CD4-positive, alpha-beta T cell (primary cell): ENCODE measurements around the gene TBC1D16. TPM values are rescaled to one million over a fixed set of nuclear protein-coding genes. Genes with fewer than 3 reads are reported as not detected.
"Not testable (repeated sequence)": the region's sequence is repeated elsewhere in the genome, so short reads cannot be mapped to it uniquely, and the experiment has no call there.

Experiments used
- ATAC-seq: fragments of 200-7000 bp; cut with Tn5 transposase; one replicate; pipeline ENCODE4 v1.10.0; 2022; ENCODE audit warnings: mild to moderate bottlenecking; ENCODE audit not compliant: poor library complexity
- CTCF ChIA-PET: fragments of 350-600 bp; sonication (Branson Sonifier 250); formaldehyde crosslinking; loops from one replicate; lab custom pipeline; 2021; ENCODE audit warnings: antibody characterized with exemption, inconsistent platforms; lab: Charles Lee
- POLR2A ChIA-PET: fragments of 350-600 bp; sonication (Branson Sonifier 250); formaldehyde crosslinking; loops from one replicate; lab custom pipeline; 2021; ENCODE audit warnings: antibody characterized with exemption, inconsistent platforms; lab: Charles Lee
- DNase-seq, 14 experiments: peaks; one replicate each; pipeline ENCODE4 v3.0.0-alpha.2; 2013 to 2020; ENCODE audit warnings: mixed read lengths in 2 of 14
- H3K27ac ChIP-seq, 2 donors: one replicate each; pipeline versions ENCODE4 v1.5.1 to v1.7.0; 2013; ENCODE audit warnings: low read length in 2 of 2, low read depth in 1 of 2, mild to moderate bottlenecking in 1 of 2
- H3K27me3 ChIP-seq, 2 experiments: 1 replicate in 1 of 2; 2 replicates in 1 of 2; pipeline versions ENCODE4 v1.6.1 to v1.7.0; 2013; ENCODE audit warnings: low read length in 2 of 2, control low read depth in 1 of 2, mild to moderate bottlenecking in 1 of 2, moderate library complexity in 1 of 2; ENCODE audit not compliant: insufficient read depth in 2 of 2, control insufficient read depth in 1 of 2
- H3K36me3 ChIP-seq: one replicate; pipeline ENCODE4 v1.6.1; 2013; ENCODE audit warnings: low read length, control low read depth; ENCODE audit not compliant: insufficient read depth
- H3K4me1 ChIP-seq: one replicate; pipeline ENCODE4 v1.6.1; 2013; ENCODE audit warnings: low read length, control low read depth; ENCODE audit not compliant: insufficient read depth
- H3K4me3 ChIP-seq: one replicate; pipeline ENCODE4 v1.5.1; 2013; ENCODE audit warnings: mild to moderate bottlenecking, low read length, moderate library complexity
- H3K9me3 ChIP-seq, 2 experiments: 1 replicate in 1 of 2; 2 replicates in 1 of 2; pipeline versions ENCODE4 v1.6.1 to v1.7.0; 2013; ENCODE audit warnings: low read length in 2 of 2, mild to moderate bottlenecking in 2 of 2, control low read depth in 1 of 2, moderate library complexity in 1 of 2; ENCODE audit not compliant: control insufficient read depth in 1 of 2, insufficient read depth in 1 of 2
- H3K27ac Mint-ChIP-seq: one replicate; pipeline ENCODE4 v1.8.0; 2020; ENCODE audit warnings: mixed read lengths
- H3K27me3 Mint-ChIP-seq: one replicate; pipeline ENCODE4 v1.8.0; 2021; ENCODE audit warnings: mixed read lengths
- H3K36me3 Mint-ChIP-seq: one replicate; pipeline ENCODE4 v1.8.0; 2021; ENCODE audit warnings: low read depth, mixed read lengths
- H3K4me1 Mint-ChIP-seq: one replicate; pipeline ENCODE4 v1.8.0; 2021; ENCODE audit warnings: low read depth, mixed read lengths
- H3K4me3 Mint-ChIP-seq: one replicate; pipeline ENCODE4 v1.8.0; 2020; ENCODE audit warnings: mild to moderate bottlenecking, mixed read lengths
- H3K9me3 Mint-ChIP-seq: one replicate; pipeline ENCODE4 v1.8.0; 2020; ENCODE audit warnings: mixed read lengths
- CTCF ChIP-seq: fragments of 200-600 bp; IDR thresholded peaks from one replicate; pipeline ENCODE4 v1.8.0; 2022; ENCODE audit warnings: antibody characterized with exemption, mild to moderate bottlenecking
- intact Hi-C, 2 experiments: fragments of 100-400 bp; cut with DNase I in 1 of 2; cut with micrococcal nuclease in 1 of 2; formaldehyde crosslinking; loops; one replicate each; pipeline versions ENCODE4 v1.15.1 to v1.9.0; 2023 to 2025; cut with DNase I, micrococcal nuclease
- total RNA-seq, 174 experiments: library from RNA in 2 of 174; stranded (reverse) in 2 of 174; gene quantifications; one replicate each; pipeline ENCODE4 v1.2.3 and lab custom pipeline; 2021 to 2026

The TBC1D16 gene
- total RNA-seq, 2 experiments from 2014 or later = 1.9 to 2.5 TPM

GRCh38 chr17:80049986-80050385, 14.3 kb upstream of the TBC1D16 start:
- Mint-ChIP-seq H3K27ac (no peak overlapping the region), H3K4me1 (no peaks in the 10 kb centered on the region), H3K27me3 (no peaks in the 10 kb centered on the region), H3K36me3 (no peaks in the 10 kb centered on the region), H3K4me3 (no peak overlapping the region), H3K9me3 (no peaks in the 10 kb centered on the region)
- CTCF ChIA-PET = no interaction called here
- Histone ChIP-seq H3K4me1 (no peaks in the 10 kb centered on the region), H3K27ac (no peak overlapping the region), H3K4me3 (no peak overlapping the region), H3K36me3 (no peaks in the 10 kb centered on the region), H3K9me3 (no peaks in the 10 kb centered on the region), H3K27me3 (no peaks in the 10 kb centered on the region)
- no peak for TF ChIP-seq CTCF
- intact Hi-C loops = no loop called here
- POLR2A ChIA-PET = no interaction called here
- ATAC-seq (no peak), DNase-seq (no peak)

DNA sequence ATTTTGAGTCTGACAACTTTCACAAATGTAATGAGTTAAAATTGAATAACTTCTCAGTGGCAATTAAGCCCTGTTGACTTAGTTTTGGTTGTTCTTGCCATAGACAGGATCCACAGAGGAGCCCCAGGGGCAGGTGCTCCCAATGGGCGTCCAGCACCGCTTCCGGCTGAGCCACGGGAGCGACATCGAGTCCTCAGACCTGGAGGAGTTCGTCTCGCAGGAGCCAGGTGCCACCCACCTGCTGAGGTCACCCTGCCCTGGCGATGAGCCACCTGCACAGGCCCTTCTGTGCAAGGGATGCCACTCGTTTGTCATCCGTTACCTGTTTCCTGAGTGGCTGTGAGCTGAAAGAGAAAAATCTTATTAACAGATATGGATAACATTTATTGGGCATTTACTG, 11.5 kb upstream of the TBC1D16 start:
- Mint-ChIP-seq H3K9me3 (no peaks in the 10 kb centered on the region), H3K36me3 (no peaks in the 10 kb centered on the region), H3K27me3 (no peaks in the 10 kb centered on the region), H3K4me1 (no peaks in the 10 kb centered on the region), H3K4me3 (no peak overlapping the region), H3K27ac (no peak overlapping the region)
- Histone ChIP-seq H3K9me3 (no peaks in the 10 kb centered on the region), H3K4me1 (no peaks in the 10 kb centered on the region), H3K36me3 (no peaks in the 10 kb centered on the region), H3K27me3 (no peaks in the 10 kb centered on the region), H3K4me3 (no peak overlapping the region), H3K27ac (no peak overlapping the region)
- ChIA-PET CTCF (no interaction called here), POLR2A (no interaction called here)
- TF ChIP-seq CTCF = no peak
- intact Hi-C loops = no loop called here
- DNase-seq (no peak), ATAC-seq (no peak)

GRCh38 chr17:80046709-80047108, 11.0 kb upstream of the TBC1D16 start:
- H3K4me1 Mint-ChIP-seq, ATAC-seq, DNase-seq, H3K4me3 ChIP-seq, H3K36me3 Mint-ChIP-seq, H3K27me3 ChIP-seq, H3K27ac Mint-ChIP-seq, H3K27ac ChIP-seq, POLR2A ChIA-PET, H3K9me3 ChIP-seq, CTCF ChIA-PET, H3K27me3 Mint-ChIP-seq, H3K4me1 ChIP-seq, intact Hi-C loops, H3K36me3 ChIP-seq, H3K9me3 Mint-ChIP-seq, H3K4me3 Mint-ChIP-seq: not testable (repeated sequence)

DNA sequence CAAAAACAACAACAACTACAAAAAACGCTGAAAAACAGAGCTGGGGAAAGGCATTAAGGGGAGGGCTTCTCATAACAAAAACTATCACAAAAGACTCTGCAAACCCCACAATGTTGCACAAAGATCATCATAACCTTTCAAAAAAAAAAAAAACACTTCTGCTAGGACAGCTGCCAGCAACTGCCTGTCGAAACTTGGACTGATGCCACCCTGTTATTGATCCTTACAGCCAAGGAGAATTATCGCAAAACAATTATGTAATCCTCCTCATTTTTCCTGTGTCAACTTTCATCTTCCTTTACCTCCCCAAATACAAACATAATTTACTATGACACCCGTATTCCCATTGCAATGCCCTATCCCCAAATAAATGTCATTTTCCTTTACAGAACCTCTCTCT, 10.0 kb upstream of the TBC1D16 start:
- Histone ChIP-seq H3K27ac (no peak overlapping the region), H3K36me3 (no peaks in the 10 kb centered on the region), H3K9me3 (no peaks in the 10 kb centered on the region), H3K27me3 (no peaks in the 10 kb centered on the region), H3K4me3 (no peak overlapping the region), H3K4me1 (no peaks in the 10 kb centered on the region)
- Mint-ChIP-seq H3K9me3 (no peaks in the 10 kb centered on the region), H3K27me3 (no peaks in the 10 kb centered on the region), H3K36me3 (no peaks in the 10 kb centered on the region), H3K4me1 (no peaks in the 10 kb centered on the region), H3K4me3 (no peak overlapping the region), H3K27ac (no peak overlapping the region)
- ATAC-seq (no peak), DNase-seq (no peak)
- intact Hi-C loops = no loop called here
- no peak for TF ChIP-seq CTCF
- ChIA-PET POLR2A (no interaction called here), CTCF (no interaction called here)
